HEK293 (cell line): Measurements from ENCODE around the gene DUS3L.

ENCODE experiments used
- BCL11B ChIP-seq: fragments of 450-650 bp; formaldehyde crosslinking; IDR thresholded peaks from 2 replicates; pipeline ENCODE4 v1.5.1; 2016; ENCODE audit warnings: low read depth, missing biosample characterization, missing genetic modification characterization
- KLF1 ChIP-seq: fragments of 450-650 bp; formaldehyde crosslinking; IDR thresholded peaks from 2 replicates; pipeline ENCODE4 v1.5.1; 2016; ENCODE audit warnings: missing biosample characterization, missing genetic modification characterization
- KLF7 ChIP-seq: fragments of 450-650 bp; formaldehyde crosslinking; IDR thresholded peaks from 2 replicates; pipeline ENCODE4 v1.5.1; 2016; ENCODE audit warnings: missing biosample characterization, missing genetic modification characterization, borderline replicate concordance
- KLF8 ChIP-seq: fragments of 450-650 bp; formaldehyde crosslinking; IDR thresholded peaks from 2 replicates; pipeline ENCODE4 v1.5.1; 2016; ENCODE audit warnings: missing biosample characterization, missing genetic modification characterization
- SCRT1 ChIP-seq: fragments of 450-650 bp; formaldehyde crosslinking; IDR thresholded peaks from 2 replicates; pipeline ENCODE4 v1.5.1; 2016; ENCODE audit warnings: missing biosample characterization, missing genetic modification characterization, borderline replicate concordance
- WT1 ChIP-seq: fragments of 450-650 bp; formaldehyde crosslinking; IDR thresholded peaks from 2 replicates; pipeline ENCODE4 v1.5.1; 2016; ENCODE audit warnings: missing biosample characterization, missing genetic modification characterization
- YY1 ChIP-seq: fragments of 450-650 bp; formaldehyde crosslinking; IDR thresholded peaks from 2 replicates; pipeline ENCODE4 v1.5.1; 2018; ENCODE audit warnings: missing biosample characterization, missing genetic modification characterization
- ZBTB10 ChIP-seq: fragments of 450-650 bp; formaldehyde crosslinking; IDR thresholded peaks from 2 replicates; pipeline ENCODE4 v1.5.1; 2016; ENCODE audit warnings: missing biosample characterization, missing genetic modification characterization
- ZBTB48 ChIP-seq: fragments of 450-650 bp; formaldehyde crosslinking; IDR thresholded peaks from 2 replicates; pipeline ENCODE4 v1.5.1; 2016; ENCODE audit warnings: missing biosample characterization, missing genetic modification characterization
- ZFP37 ChIP-seq: fragments of 450-650 bp; formaldehyde crosslinking; IDR thresholded peaks from 2 replicates; pipeline ENCODE4 v1.5.1; 2016; ENCODE audit warnings: missing biosample characterization, missing genetic modification characterization
- ZNF10 ChIP-seq: fragments of 450-650 bp; formaldehyde crosslinking; IDR thresholded peaks from 2 replicates; pipeline ENCODE4 v1.5.1; 2017; ENCODE audit warnings: missing biosample characterization, missing genetic modification characterization
- ZNF184 ChIP-seq: fragments of 450-650 bp; IDR thresholded peaks from 2 replicates; pipeline ENCODE4 v1.5.1; 2018; ENCODE audit warnings: missing biosample characterization, mild to moderate bottlenecking, missing genetic modification characterization
- ZNF2 ChIP-seq: fragments of 450-650 bp; formaldehyde crosslinking; IDR thresholded peaks from 2 replicates; pipeline ENCODE4 v1.5.1; 2016; ENCODE audit warnings: missing biosample characterization, missing genetic modification characterization
- ZNF311 ChIP-seq: fragments of 450-650 bp; formaldehyde crosslinking; IDR thresholded peaks from 2 replicates; pipeline ENCODE4 v1.5.1; 2017; ENCODE audit warnings: missing biosample characterization, missing genetic modification characterization, borderline replicate concordance
- ZNF394 ChIP-seq: fragments of 450-650 bp; formaldehyde crosslinking; IDR thresholded peaks from 2 replicates; pipeline ENCODE4 v1.5.1; 2016; ENCODE audit warnings: missing biosample characterization, missing genetic modification characterization, mild to moderate bottlenecking, moderate library complexity, borderline replicate concordance
- ZNF423 ChIP-seq: fragments of 450-650 bp; formaldehyde crosslinking; IDR thresholded peaks from 2 replicates; pipeline ENCODE4 v1.5.1; 2016; ENCODE audit warnings: missing biosample characterization, missing genetic modification characterization
- ZNF433 ChIP-seq: fragments of 450-650 bp; formaldehyde crosslinking; IDR thresholded peaks from 2 replicates; pipeline ENCODE4 v1.5.1; 2016; ENCODE audit warnings: missing biosample characterization, missing genetic modification characterization, low read depth
- ZNF488 ChIP-seq: fragments of 450-650 bp; formaldehyde crosslinking; IDR thresholded peaks from 2 replicates; pipeline ENCODE4 v1.5.1; 2016; ENCODE audit warnings: missing biosample characterization, missing genetic modification characterization
- ZNF501 ChIP-seq: fragments of 450-650 bp; formaldehyde crosslinking; IDR thresholded peaks from 2 replicates; pipeline ENCODE4 v1.5.1; 2016; ENCODE audit warnings: missing biosample characterization, missing genetic modification characterization
- ZNF555 ChIP-seq: fragments of 450-650 bp; formaldehyde crosslinking; conservative IDR thresholded peaks from 2 replicates; pipeline ENCODE4 v1.5.1; 2017; ENCODE audit warnings: missing biosample characterization, mild to moderate bottlenecking, missing genetic modification characterization, inconsistent platforms
- ZNF660 ChIP-seq: fragments of 450-650 bp; IDR thresholded peaks from 2 replicates; pipeline ENCODE4 v1.5.1; 2018; ENCODE audit warnings: missing biosample characterization, mild to moderate bottlenecking, missing genetic modification characterization
- ZXDB ChIP-seq: fragments of 450-650 bp; formaldehyde crosslinking; IDR thresholded peaks from 2 replicates; pipeline ENCODE4 v1.5.1; 2016; ENCODE audit warnings: missing biosample characterization, missing genetic modification characterization
- TF ChIP-seq, protein P1 (sequence below): fragments of 450-650 bp; formaldehyde crosslinking; IDR thresholded peaks from 2 replicates; pipeline ENCODE4 v1.5.1; 2016; ENCODE audit warnings: missing biosample characterization, missing genetic modification characterization
- TF ChIP-seq, protein P2 (sequence below): fragments of 450-650 bp; formaldehyde crosslinking; IDR thresholded peaks from 2 replicates; pipeline ENCODE4 v1.5.1; 2016; ENCODE audit warnings: missing biosample characterization, missing genetic modification characterization, low read depth
- TF ChIP-seq, protein P3 (sequence below): fragments of 450-650 bp; formaldehyde crosslinking; IDR thresholded peaks from 2 replicates; pipeline ENCODE4 v1.5.1; 2017; ENCODE audit warnings: missing biosample characterization, missing genetic modification characterization
- TF ChIP-seq, protein P4 (sequence below): fragments of 450-650 bp; formaldehyde crosslinking; IDR thresholded peaks from 2 replicates; pipeline ENCODE4 v1.5.1; 2017; ENCODE audit warnings: missing biosample characterization, missing genetic modification characterization
- TF ChIP-seq, protein P5 (sequence below): fragments of 450-650 bp; formaldehyde crosslinking; IDR thresholded peaks from 2 replicates; pipeline ENCODE4 v1.5.1; 2016; ENCODE audit warnings: missing biosample characterization, missing genetic modification characterization

DUS3L gene

GRCh38 chr19:5803752-5804515 lies 13.0 kb upstream of the DUS3L start (continued):
- TF ChIP-seq, protein P1, sequence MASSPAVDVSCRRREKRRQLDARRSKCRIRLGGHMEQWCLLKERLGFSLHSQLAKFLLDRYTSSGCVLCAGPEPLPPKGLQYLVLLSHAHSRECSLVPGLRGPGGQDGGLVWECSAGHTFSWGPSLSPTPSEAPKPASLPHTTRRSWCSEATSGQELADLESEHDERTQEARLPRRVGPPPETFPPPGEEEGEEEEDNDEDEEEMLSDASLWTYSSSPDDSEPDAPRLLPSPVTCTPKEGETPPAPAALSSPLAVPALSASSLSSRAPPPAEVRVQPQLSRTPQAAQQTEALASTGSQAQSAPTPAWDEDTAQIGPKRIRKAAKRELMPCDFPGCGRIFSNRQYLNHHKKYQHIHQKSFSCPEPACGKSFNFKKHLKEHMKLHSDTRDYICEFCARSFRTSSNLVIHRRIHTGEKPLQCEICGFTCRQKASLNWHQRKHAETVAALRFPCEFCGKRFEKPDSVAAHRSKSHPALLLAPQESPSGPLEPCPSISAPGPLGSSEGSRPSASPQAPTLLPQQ (tag by site-specific recombination): peak; percentile 82
- TF ChIP-seq ZNF660 (tag by site-specific recombination) (peak; percentile 98; the same call in 1 of the 2 replicates), ZBTB48 (tag by site-specific recombination) (peak; percentile 56; the same call in 1 of the 2 replicates), WT1 (tag by site-specific recombination) (peak; percentile 64), ZNF433 (tag by site-specific recombination) (no peak), ZNF2 (tag by site-specific recombination) (peak; percentile 93), ZNF501 (tag by site-specific recombination) (peak; percentile 74; the same call in 1 of the 2 replicates), ZNF311 (tag by site-specific recombination) (no peak), ZBTB10 (tag by site-specific recombination) (peak; percentile 96), KLF1 (peak; percentile 85), ZNF423 (tag by site-specific recombination) (peak; percentile 63; the same call in 1 of the 2 replicates), KLF8 (tag by site-specific recombination) (peak; percentile 96), ZNF555 (no peak), SCRT1 (tag by site-specific recombination) (no peak), ZFP37 (tag by site-specific recombination) (peak; percentile 87; the same call in 1 of the 2 replicates), BCL11B (tag by site-specific recombination) (no peak), ZNF394 (tag by site-specific recombination) (peak; percentile 69; the same call in 1 of the 2 replicates), ZXDB (peak; percentile 76; the same call in 1 of the 2 replicates), ZNF488 (tag by site-specific recombination) (no peak), YY1 (tag by site-specific recombination) (peak; percentile 41; the same call in 1 of the 2 replicates), ZNF184 (tag by site-specific recombination) (peak; percentile 75), KLF7 (tag by site-specific recombination) (peak; percentile 70; the same call in 1 of the 2 replicates), ZNF10 (peak; percentile 85; the same call in 1 of the 2 replicates)
- TF ChIP-seq, protein P2, sequence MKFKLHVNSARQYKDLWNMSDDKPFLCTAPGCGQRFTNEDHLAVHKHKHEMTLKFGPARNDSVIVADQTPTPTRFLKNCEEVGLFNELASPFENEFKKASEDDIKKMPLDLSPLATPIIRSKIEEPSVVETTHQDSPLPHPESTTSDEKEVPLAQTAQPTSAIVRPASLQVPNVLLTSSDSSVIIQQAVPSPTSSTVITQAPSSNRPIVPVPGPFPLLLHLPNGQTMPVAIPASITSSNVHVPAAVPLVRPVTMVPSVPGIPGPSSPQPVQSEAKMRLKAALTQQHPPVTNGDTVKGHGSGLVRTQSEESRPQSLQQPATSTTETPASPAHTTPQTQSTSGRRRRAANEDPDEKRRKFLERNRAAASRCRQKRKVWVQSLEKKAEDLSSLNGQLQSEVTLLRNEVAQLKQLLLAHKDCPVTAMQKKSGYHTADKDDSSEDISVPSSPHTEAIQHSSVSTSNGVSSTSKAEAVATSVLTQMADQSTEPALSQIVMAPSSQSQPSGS (tag by site-specific recombination): peak; percentile 66
- TF ChIP-seq, protein P3, sequence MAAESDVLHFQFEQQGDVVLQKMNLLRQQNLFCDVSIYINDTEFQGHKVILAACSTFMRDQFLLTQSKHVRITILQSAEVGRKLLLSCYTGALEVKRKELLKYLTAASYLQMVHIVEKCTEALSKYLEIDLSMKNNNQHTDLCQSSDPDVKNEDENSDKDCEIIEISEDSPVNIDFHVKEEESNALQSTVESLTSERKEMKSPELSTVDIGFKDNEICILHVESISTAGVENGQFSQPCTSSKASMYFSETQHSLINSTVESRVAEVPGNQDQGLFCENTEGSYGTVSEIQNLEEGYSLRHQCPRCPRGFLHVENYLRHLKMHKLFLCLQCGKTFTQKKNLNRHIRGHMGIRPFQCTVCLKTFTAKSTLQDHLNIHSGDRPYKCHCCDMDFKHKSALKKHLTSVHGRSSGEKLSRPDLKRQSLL (tag by site-specific recombination): peak; percentile 74
- TF ChIP-seq, protein P4, sequence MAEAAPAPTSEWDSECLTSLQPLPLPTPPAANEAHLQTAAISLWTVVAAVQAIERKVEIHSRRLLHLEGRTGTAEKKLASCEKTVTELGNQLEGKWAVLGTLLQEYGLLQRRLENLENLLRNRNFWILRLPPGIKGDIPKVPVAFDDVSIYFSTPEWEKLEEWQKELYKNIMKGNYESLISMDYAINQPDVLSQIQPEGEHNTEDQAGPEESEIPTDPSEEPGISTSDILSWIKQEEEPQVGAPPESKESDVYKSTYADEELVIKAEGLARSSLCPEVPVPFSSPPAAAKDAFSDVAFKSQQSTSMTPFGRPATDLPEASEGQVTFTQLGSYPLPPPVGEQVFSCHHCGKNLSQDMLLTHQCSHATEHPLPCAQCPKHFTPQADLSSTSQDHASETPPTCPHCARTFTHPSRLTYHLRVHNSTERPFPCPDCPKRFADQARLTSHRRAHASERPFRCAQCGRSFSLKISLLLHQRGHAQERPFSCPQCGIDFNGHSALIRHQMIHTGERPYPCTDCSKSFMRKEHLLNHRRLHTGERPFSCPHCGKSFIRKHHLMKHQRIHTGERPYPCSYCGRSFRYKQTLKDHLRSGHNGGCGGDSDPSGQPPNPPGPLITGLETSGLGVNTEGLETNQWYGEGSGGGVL (tag by site-specific recombination): peak; percentile 60
- TF ChIP-seq, protein P5, sequence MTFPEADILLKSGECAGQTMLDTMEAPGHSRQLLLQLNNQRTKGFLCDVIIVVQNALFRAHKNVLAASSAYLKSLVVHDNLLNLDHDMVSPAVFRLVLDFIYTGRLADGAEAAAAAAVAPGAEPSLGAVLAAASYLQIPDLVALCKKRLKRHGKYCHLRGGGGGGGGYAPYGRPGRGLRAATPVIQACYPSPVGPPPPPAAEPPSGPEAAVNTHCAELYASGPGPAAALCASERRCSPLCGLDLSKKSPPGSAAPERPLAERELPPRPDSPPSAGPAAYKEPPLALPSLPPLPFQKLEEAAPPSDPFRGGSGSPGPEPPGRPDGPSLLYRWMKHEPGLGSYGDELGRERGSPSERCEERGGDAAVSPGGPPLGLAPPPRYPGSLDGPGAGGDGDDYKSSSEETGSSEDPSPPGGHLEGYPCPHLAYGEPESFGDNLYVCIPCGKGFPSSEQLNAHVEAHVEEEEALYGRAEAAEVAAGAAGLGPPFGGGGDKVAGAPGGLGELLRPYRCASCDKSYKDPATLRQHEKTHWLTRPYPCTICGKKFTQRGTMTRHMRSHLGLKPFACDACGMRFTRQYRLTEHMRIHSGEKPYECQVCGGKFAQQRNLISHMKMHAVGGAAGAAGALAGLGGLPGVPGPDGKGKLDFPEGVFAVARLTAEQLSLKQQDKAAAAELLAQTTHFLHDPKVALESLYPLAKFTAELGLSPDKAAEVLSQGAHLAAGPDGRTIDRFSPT (tag by site-specific recombination): peak; percentile 91
